Superior temporal gyrus (tissue), 1 donor: ENCODE measurements around the gene RPTOR.
"Not testable (repeated sequence)": the region's sequence is repeated elsewhere in the genome, so short reads cannot be mapped to it uniquely, and the experiment has no call there.

Experiments
- DNase-seq: peaks from one replicate; pipeline ENCODE4 v3.0.0-alpha.2; 2016; ENCODE audit errors: extremely low spot score

The RPTOR gene

DNA sequence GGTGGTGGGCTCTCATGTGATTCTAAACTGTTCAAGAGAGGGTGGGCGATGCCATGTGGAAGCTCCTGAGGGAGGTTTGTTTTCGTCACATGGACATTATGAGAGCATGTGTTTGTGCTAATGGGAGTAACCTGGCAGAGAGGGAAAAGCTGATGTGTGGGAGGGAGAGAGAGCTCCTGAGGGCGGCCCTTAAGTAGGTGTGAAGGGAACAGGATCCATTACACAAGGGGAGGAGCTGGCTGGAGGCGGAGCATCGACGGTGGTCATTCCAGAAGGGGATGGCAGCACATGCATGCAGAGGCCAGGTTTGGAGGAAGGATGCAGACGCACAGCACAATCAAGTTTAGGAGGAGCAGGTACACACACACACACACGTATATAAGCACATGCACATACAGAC, 197.5 kb downstream of the RPTOR start:
- DNase-seq = no peak

DNA sequence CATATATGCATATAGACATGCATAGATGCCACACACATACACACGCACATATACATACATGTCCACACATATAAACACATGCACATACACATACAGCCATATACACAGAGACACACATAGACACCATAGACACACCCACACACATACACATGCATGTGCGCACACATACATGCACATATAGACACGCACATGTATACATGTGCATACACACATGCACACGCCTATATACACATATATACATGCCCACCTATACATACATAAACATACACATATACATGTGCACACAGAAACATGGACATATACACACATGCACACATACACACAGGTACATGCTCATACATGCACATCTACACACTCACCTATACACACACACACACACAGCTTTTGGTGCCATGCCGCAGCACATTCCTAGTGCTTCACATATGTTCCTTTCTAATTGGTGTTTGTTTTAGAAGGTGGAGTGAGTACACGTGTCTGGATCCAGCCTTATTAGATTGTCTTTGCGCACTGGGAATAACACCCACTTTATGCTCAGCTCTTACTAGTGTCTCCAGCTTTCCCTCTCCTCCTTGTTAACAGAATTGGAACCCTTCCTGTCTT, 198.0 kb downstream of the RPTOR start:
- DNase-seq = no peak

DNA sequence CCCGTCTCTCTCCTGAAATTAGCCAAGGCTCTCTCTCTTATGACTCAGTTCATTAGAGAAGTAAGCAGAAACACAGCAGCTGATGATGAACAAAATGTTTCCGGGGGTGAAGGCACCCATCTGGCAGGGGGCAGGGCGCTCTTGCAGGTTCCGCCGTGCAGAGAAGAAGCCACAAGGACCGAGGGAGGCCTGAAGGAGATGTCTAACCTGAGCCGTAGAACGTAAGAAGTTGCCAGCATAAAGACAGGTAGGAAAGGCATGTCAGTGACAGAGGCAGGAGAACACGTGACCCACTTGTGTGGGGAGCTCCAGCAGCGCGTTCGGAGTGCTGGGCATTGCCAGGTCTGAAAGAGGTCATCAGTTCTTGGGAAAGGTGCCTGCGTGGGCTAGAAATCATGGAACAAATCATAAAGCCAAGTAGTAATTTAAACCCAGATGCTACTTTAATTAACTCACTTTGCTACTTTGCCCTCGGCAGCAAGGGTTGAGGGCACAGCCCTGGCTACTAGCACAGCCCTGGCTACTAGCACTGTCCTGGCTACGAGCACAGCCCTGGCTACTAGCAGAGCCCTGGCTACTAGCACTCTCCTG, 198.6 kb downstream of the RPTOR start:
- DNase-seq = peak; percentile 68

DNA sequence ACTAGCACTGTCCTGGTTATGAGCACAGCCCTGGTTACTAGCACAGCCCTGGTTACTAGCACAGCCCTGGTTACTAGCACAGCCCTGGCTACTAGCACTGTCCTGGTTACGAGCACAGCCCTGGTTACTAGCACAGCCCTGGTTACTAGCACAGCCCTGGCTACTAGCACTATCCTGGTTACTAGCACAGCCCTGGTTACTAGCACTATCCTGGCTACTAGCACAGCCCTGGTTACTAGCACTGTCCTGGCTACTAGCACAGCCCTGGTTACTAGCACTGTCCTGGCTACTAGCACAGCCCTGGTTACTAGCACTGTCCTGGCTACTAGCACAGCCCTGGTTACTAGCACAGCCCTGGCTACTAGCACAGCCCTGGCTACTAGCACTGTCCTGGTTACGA, 199.3 kb downstream of the RPTOR start:
- DNase-seq = not testable (repeated sequence)

DNA sequence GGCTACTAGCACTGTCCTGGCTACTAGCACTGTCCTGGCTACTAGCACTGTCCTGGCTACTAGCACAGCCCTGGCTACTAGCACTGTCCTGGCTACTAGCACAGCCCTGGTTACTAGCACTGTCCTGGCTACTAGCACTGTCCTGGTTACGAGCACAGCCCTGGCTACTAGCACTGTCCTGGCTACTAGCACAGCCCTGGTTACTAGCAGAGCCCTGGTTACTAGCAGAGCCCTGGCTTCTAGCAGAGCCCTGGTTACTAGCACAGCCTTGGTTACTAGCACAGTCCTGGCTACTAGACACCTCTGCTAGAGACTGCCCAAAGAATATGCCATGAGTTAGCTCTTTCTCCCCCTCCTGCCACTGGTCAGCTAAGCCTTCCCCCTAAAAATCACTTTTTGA, 200.1 kb downstream of the RPTOR start:
- not testable (repeated sequence) for DNase-seq

GRCh38 chr17:80745183-80745582, 200.5 kb downstream of the RPTOR start:
- DNase-seq = no peak

- DNase-seq = peak; percentile 60
Observed at GRCh38 chr17:80746262-80746935, 201.8 kb downstream of the RPTOR start.

- no peak for DNase-seq
Observed at GRCh38 chr17:80747469-80747868, 202.8 kb downstream of the RPTOR start.

- DNase-seq = no peak
Observed at GRCh38 chr17:80749611-80750010, 205.0 kb downstream of the RPTOR start.

- DNase-seq = no peak
Observed at GRCh38 chr17:80750263-80750662, 205.6 kb downstream of the RPTOR start.

DNA sequence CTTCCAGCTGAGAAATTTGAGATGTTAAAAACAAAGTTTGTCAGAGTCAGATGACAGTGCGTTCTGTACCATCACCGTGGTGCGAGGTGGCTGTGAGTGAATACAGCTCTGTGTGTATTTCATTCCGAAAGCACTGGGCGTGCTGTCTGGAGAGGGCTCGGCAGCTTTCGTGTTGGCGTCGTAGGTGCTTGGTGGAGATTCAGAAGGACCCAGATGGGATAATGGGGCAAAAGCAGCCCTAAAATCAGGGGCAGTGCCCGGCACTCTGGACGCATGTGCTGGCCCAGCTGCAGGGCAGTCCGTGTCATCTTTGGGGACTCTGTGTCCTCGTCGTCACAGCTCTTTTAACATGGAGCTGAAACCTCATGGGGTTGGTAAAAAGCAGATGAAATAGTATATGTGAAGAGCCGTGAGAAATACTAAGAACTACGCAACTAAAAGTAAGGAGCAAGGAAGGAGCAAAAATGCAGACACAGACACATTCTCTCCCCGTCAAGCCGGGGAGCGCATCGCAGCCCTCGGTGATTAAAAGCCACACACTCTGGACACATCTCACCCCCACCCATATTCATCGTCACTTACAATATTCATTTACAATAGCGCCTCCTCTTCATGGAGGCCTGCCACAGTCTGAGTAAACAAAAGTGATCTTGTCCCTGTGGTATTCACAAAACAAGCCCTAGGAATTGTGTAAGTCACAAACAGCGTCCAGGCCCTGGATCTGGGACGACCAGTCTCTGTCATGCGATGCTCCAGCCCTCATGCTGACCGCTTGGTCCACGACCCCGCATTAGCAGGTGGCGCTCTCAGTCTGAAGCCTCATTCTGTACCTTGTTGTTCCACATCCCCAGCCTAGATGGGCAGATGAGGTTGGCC, 206.7 kb downstream of the RPTOR start:
- DNase-seq = peak; percentile 84

DNA sequence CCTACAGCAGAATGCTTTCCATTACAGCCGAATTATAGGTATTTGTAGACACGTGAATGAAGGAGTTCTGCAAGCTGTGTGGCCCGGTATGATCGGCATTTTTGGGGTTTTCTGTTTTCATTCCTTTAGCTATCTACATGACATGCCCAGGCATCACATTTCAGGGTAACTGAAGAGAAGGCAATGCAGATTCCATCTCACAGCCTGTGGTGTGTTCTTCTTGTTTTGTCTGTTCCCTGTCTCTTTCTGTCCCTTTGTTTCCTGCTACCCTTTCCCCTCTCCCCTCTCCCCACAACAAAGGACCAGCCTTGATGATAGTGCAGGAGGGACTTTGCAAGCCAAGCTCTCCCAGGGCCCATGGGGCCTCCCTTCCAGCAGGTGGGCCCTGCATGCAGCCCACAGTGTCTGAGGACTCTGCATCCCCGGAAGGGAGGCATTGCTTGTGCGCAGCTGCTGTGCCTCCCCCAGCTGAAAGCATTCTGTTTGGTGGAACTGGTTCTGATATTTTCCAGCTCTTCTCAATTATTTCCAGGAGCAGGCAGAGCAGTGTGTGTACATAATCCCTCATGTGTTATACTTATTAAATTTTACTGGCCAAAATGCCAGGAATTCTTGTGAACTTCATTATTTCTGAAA, 207.4 kb downstream of the RPTOR start:
- no peak for DNase-seq

DNA sequence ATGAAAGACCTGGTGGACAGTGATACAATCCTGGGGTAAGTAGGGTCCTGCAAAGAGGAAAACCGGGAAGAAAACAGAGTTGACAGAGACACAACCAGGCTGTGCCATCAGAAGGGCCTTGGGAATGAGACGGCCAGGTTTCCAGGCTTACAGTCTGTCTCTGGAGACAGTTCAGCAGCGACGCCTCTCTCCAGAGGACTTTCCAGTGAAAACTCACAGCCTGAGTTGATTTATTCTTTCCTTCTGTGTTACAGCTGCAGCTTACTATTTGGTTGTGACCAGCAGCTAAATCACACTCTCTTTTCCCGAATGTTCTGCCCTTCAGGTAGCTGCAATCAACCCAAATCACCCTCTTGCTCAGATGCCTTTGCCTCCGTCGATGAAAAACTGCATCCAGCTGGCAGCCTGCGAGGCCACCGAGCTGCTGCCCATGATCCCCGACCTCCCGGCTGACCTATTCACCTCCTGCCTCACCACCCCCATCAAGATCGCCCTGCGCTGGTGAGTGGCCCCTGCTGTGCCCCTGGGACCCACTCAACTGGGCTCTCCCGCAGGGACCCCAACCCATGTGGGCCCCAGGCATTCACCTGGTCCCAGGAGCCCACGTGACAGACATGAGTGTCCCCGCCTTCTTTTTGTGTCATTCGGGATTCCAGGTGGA, 209.2 kb downstream of the RPTOR start:
- DNase-seq = no peak

DNA sequence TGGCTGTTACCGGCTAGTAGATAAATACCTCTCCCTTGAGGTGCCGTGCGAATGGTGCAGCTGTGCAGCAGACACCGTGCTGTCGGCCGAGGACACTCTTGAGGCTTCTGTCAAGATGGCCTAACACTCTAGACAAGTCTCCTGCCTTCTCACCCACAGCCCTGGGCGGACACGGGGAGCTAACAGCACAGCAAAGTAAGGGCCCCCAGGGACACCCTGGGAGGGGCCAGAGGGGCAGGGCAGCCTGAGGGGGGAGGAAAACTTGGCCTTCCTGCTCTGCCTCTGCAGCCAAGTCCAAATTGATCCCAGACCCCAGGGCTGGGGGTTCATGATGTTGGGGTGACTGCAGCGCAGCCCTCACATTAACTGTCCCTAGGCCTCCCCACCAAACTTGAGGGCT, 210.2 kb downstream of the RPTOR start:
- DNase-seq = no peak

DNA sequence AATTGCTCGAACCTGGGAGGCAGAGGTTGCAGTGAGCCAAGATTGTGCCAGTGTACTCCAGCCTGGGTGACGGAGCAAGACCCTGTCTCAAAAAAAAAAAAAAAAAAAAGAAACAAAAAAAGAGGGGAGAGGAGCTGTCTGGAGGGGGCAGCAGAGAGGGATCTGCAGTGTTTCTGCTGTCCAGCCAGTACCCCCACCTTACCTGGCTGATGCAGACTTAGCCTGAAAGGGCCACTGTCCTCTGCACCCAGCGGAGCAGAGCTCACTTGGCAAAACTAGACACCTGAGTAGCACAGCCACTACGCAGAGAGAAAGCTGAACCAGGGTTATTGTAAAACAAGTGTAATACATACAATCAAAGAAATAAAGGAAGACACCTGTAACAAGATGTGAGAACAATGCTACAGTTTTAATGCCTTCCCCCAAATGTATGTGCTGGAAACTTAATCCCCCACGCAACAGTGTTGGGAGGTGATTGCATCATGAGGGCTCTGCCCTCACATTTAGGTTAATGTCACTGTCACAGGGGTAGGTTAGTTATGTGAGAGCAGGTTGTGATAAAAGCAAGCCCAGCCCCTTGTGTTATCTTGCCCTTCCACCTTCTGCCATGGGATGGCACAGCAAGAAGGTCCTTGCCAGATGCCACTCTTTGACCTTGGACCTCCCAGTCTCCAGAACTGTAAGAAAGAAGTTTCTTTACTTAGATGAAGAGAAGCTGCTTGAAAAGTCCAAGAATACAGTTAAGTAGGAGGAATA, 211.2 kb downstream of the RPTOR start:
- no peak for DNase-seq

GRCh38 chr17:80758481-80759376, 214.1 kb downstream of the RPTOR start:
- no peak for DNase-seq

- DNase-seq = no peak
Observed at GRCh38 chr17:80759377-80759673, 214.7 kb downstream of the RPTOR start.

DNA sequence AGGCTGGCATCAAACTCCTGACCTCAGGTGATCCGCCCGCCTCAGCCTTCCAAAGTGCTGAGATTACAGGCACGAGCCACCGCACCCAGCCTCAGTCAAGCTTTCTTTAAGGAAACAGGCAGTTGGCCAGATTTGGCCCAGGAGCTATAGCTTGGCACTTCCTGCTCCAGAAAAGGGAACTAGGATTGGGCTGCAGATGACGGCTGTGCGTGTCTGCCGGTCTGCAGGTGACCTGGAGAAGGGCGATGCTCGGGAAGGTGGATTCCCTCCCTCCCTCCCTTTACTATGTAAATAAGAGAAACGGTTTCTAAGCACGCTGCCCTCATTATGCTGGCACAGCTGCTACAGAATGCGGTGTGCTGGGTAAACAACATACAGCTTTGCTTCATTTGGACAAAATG, 215.9 kb downstream of the RPTOR start:
- no peak for DNase-seq

DNA sequence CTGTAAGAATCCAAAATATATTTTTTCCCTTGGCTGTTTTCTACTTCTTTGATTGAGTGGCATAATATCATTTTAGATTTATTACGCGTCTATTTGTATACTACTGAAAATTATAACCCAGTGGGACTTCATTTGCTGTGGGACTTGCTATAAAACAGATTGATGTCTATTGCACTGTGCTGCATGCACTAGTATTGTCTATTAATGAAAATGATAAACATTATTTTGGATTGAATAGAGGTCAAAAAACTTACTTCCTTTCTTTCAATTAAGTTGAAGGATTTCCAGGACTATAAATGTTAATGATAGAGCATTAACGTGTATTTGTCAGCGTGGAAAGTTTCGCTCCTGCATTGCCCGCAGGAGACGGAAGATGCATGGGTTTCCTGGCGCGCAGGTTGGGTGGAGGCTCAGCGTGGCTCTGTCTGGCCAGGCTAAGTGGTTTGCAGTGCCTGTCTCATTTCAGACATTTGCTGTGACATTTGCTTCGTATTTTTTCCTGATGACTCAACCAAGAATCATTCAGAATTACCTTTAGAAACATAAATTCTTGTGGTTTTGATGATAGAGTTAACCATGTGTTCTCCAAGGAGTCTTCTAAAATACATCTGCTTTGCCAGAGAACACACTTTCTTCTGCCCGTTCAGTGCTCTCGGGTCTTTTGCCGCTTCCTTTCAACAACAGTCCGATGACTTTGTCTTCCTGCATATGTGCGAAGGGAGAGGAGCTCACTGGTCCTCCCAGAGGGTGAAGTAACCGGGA, 216.7 kb downstream of the RPTOR start:
- no peak for DNase-seq
